PFSK-1 (cell line): ENCODE results near the gene NCAPH2.

ENCODE experiments used
- POLR2AphosphoS5 ChIP-seq: IDR thresholded peaks from 2 replicates; pipeline ENCODE4 v1.6.1; 2012; ENCODE audit warnings: low read depth, mild to moderate bottlenecking, control low read depth, low read length, moderate library complexity
- SIN3A ChIP-seq: IDR thresholded peaks from 2 replicates; pipeline ENCODE4 v1.6.1; 2012; ENCODE audit warnings: mild to moderate bottlenecking, low read length, moderate library complexity, borderline replicate concordance; ENCODE audit not compliant: insufficient read depth
- TAF1 ChIP-seq: IDR thresholded peaks from 2 replicates; pipeline ENCODE4 v1.6.1; 2012; ENCODE audit warnings: low read length, control low read depth, borderline replicate concordance; ENCODE audit not compliant: insufficient read depth
- TF ChIP-seq, protein P1 (sequence below), 2 experiments: IDR thresholded peaks; 2 replicates each; pipeline versions ENCODE4 v1.6.1 to v1.8.0; 2011 to 2012; ENCODE audit warnings: low read depth in 2 of 2, low read length in 2 of 2, control low read depth in 1 of 2, inconsistent platforms in 1 of 2, mild to moderate bottlenecking in 1 of 2, moderate library complexity in 1 of 2; ENCODE audit not compliant: insufficient read depth in 1 of 2

DNA sequence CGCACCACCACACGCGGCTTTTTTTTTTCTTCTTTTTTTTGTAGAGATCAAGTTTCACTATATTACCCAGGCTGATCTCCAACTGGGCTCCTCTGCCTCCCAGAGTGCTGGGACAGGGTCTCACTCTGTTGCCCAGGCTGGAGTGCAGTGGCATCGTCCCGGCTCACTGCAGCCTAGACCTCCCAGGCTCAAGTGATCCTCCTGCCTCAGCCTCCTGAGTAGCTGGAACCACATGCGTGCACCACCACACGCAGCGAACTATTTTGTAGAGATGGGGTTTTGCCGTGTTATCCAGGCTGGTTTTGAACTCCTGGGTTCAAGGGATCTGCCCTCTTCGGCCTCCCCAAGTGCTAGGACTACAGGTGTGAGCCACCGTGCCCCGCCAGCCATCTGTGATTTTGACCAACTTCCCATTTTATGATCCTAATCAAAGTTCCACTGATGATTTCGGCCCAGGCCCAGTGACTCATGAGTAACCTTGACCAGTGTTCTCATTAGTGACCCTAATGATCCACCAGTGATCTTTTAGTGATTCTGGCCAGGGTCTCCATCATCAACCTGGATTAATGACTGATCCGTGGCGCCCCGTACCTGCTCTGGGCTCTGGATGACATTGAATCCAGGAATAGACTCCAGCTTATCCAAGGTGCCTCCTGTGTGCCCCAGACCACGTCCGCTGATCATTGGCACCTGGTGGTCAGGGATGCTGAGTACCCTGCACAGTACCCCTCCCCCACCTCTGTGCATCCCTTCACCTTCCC, 20.1 kb downstream of the NCAPH2 start:
- TF ChIP-seq POLR2AphosphoS5 (no peak), TAF1 (no peak), SIN3A (no peak)
- TF ChIP-seq, protein P1, sequence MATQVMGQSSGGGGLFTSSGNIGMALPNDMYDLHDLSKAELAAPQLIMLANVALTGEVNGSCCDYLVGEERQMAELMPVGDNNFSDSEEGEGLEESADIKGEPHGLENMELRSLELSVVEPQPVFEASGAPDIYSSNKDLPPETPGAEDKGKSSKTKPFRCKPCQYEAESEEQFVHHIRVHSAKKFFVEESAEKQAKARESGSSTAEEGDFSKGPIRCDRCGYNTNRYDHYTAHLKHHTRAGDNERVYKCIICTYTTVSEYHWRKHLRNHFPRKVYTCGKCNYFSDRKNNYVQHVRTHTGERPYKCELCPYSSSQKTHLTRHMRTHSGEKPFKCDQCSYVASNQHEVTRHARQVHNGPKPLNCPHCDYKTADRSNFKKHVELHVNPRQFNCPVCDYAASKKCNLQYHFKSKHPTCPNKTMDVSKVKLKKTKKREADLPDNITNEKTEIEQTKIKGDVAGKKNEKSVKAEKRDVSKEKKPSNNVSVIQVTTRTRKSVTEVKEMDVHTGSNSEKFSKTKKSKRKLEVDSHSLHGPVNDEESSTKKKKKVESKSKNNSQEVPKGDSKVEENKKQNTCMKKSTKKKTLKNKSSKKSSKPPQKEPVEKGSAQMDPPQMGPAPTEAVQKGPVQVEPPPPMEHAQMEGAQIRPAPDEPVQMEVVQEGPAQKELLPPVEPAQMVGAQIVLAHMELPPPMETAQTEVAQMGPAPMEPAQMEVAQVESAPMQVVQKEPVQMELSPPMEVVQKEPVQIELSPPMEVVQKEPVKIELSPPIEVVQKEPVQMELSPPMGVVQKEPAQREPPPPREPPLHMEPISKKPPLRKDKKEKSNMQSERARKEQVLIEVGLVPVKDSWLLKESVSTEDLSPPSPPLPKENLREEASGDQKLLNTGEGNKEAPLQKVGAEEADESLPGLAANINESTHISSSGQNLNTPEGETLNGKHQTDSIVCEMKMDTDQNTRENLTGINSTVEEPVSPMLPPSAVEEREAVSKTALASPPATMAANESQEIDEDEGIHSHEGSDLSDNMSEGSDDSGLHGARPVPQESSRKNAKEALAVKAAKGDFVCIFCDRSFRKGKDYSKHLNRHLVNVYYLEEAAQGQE (IDR thresholded peaks at IDR 0.05; ENCODE audit: insufficient read depth in 1 of 2, low read depth in 2 of 2, low read length in 2 of 2) = no peak
